ENCODE measurements around the gene CATSPER3.

The CATSPER3 gene

GRCh38 chr5:134965271-134965825 is 2.4 kb upstream of the CATSPER3 start:
- no peak for DNase-seq (ENCODE audit: low read depth)
- no peak for TF ChIP-seq CTCF (IDR thresholded peaks at IDR 0.05; ENCODE audit: control insufficient read depth, insufficient read depth, low read depth, low read length, missing control alignments)
- H3K4me3 ChIP-seq (ENCODE audit: control insufficient read depth, low read depth, low read length) = no peak overlapping the region

- H3K4me3 ChIP-seq (ENCODE audit: control insufficient read depth, low read depth, low read length) = no peak overlapping the region
- DNase-seq (ENCODE audit: low read depth) = no peak
- no peak for TF ChIP-seq CTCF (IDR thresholded peaks at IDR 0.05; ENCODE audit: control insufficient read depth, insufficient read depth, low read depth, low read length, missing control alignments)
Observed at GRCh38 chr5:134968055-134968454, 348 bp downstream of the CATSPER3 start.

DNA sequence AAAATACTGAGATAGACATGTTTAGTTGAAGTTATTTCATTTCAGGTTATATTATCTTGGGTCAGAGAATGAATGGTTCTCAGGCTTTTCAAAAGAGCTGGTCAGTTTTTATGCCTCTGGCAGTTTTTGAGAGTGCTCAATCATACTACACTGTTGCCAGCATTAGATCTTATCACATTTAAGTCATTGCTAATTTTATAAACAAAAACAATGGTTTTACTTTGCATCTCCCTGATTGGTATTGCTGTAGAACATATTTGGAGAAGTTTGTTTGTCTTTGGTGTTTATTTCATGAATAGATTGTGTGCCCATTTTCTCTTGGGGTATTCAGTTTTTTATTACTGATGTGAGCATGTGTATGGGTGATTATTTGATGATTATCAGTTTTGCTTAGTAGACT is 1.5 kb downstream of the CATSPER3 start:
- DNase-seq (ENCODE audit: low read depth) = no peak
- no peak overlapping the region for H3K4me3 ChIP-seq (ENCODE audit: control insufficient read depth, low read depth, low read length)
- TF ChIP-seq CTCF (IDR thresholded peaks at IDR 0.05; ENCODE audit: control insufficient read depth, insufficient read depth, low read depth, low read length, missing control alignments) = no peak

DNA sequence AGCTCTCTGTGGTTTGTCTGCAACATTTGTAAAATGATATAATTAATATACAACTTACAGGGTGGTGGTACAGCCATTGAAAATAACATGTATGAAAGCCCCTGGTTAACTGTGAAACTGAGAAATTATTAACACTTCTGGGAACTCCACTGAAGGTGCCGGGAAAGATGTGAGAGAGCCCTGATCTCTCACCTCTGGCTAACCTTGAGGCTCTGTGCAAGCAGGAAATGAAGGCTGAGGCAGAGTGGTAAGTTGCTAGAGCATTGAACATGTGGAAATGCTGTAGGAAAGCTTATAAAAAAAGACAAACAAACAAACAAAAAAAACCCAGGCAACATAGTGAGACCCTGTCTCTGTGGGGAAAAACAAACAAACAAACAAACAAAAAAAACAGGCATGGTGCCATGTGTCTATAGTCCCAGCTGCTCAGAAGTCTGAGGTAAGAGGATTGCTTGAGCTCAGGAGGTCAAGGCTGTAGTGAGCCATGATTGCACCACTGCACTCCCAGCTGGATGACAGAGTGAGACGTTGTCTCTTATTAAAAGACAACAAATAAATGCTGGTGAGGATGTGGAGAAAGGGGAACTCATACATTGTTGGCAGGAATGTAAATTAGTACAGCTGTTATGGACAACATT is 7.5 kb downstream of the CATSPER3 start:
- H3K4me3 ChIP-seq (ENCODE audit: control insufficient read depth, low read depth, low read length) = no peak overlapping the region
- DNase-seq (ENCODE audit: low read depth) = no peak
- no peak for TF ChIP-seq CTCF (IDR thresholded peaks at IDR 0.05; ENCODE audit: control insufficient read depth, insufficient read depth, low read depth, low read length, missing control alignments)

GRCh38 chr5:134975843-134976242 is 8.1 kb downstream of the CATSPER3 start:
- no peak for DNase-seq (ENCODE audit: low read depth)
- no peak overlapping the region for H3K4me3 ChIP-seq (ENCODE audit: control insufficient read depth, low read depth, low read length)
- no peak for TF ChIP-seq CTCF (IDR thresholded peaks at IDR 0.05; ENCODE audit: control insufficient read depth, insufficient read depth, low read depth, low read length, missing control alignments)

DNA sequence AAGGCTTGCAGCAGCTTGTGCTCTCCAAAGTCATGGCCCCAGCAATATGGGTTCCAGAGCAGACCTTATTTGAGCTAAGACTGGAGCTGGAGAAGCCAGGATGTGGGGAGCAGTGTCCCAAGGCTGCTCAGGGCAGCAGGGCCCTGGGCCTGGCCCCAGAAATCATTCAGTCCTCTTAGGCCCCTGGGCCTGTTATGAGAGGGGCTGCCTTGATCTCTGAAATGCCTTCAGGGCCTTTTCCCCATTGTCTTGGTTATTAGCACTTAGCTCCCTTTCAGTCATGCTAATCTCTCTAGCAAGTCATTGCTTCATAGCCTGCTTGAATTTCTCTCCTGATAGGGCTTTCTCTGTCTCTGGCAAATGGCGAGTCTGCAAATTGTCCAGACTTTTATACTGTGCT is 9.1 kb downstream of the CATSPER3 start:
- H3K4me3 ChIP-seq (ENCODE audit: control insufficient read depth, low read depth, low read length) = no peak overlapping the region
- TF ChIP-seq CTCF (IDR thresholded peaks at IDR 0.05; ENCODE audit: control insufficient read depth, insufficient read depth, low read depth, low read length, missing control alignments) = no peak
- no peak for DNase-seq (ENCODE audit: low read depth)

All from AG09309 (cell line).